A549 (cell line): ENCODE results near the gene POMT2. TPM values are rescaled to one million over a fixed set of nuclear protein-coding genes. Genes with fewer than 3 reads are reported as not detected.
"Not testable (repeated sequence)": the region's sequence is repeated elsewhere in the genome, so short reads cannot be mapped to it uniquely, and the experiment has no call there.

ENCODE experiments used
- ATAC-seq, 2 experiments: fragments of 200-7000 bp in 1 of 2; fragments of >200 bp in 1 of 2; cut with Nextera tagmentation in 1 of 2; cut with Tn5 transposase in 1 of 2; 3 replicates each; pipeline versions ENCODE4 v1.8.0 to v1.9.1; 2018 to 2020; ENCODE audit warnings: mild to moderate bottlenecking in 1 of 2, moderate library complexity in 1 of 2
- CTCF ChIA-PET: fragments of 300-600 bp; sonication (Branson Sonifier 250); formaldehyde crosslinking; extraction: SDS; loops from one replicate; lab custom pipeline; 2021; ENCODE audit warnings: antibody characterized with exemption, inconsistent platforms; lab: Yijun Ruan, JAX
- POLR2A ChIA-PET: fragments of 350-600 bp; formaldehyde crosslinking; extraction: SDS; loops from one replicate; lab custom pipeline; 2021; ENCODE audit warnings: antibody characterized with exemption, inconsistent platforms; lab: Yijun Ruan, JAX
- DNase-seq, 2 experiments: peaks; one replicate each; pipeline versions ENCODE4 v3.0.0 to v3.0.0-alpha.2; 2011 to 2016; ENCODE audit warnings: low read depth in 1 of 2, low spot score in 1 of 2
- FAIRE-seq: peaks from 2 replicates; lab custom pipeline; 2011; peaks lifted over from hg19 to GRCh38; lab: Jason Lieb, UNC
- H3K27ac ChIP-seq, 2 experiments: fragments of >200 bp; sonication (Bioruptor Twin); formaldehyde crosslinking; 3 replicates each; pipeline ENCODE4 v1.5.1; 2016 to 2017
- H3K4me1 ChIP-seq: fragments of >200 bp; sonication (Bioruptor Twin); formaldehyde crosslinking; 3 replicates; pipeline ENCODE4 v1.6.1; 2016
- H3K4me2 ChIP-seq: fragments of >200 bp; sonication (Bioruptor Twin); formaldehyde crosslinking; 3 replicates; pipeline ENCODE4 v1.6.1; 2016
- H3K4me3 ChIP-seq: fragments of >200 bp; sonication (Bioruptor Twin); formaldehyde crosslinking; 3 replicates; pipeline ENCODE4 v1.5.1; 2016
- H3K9me3 ChIP-seq: fragments of >200 bp; sonication (Bioruptor Twin); formaldehyde crosslinking; 3 replicates; pipeline ENCODE4 v1.6.1; 2016
- BHLHE40 ChIP-seq: IDR thresholded peaks from 2 replicates; pipeline ENCODE4 v1.6.1; 2012; ENCODE audit warnings: low read depth, low read length, inconsistent platforms
- CBX8 ChIP-seq: fragments of 200-600 bp; sonication (generic); IDR thresholded peaks from 2 replicates; pipeline ENCODE4 v1.6.1; 2016
- EHMT2 ChIP-seq: fragments of 200-600 bp; sonication (generic); IDR thresholded peaks from 2 replicates; pipeline ENCODE4 v1.6.1; 2016; ENCODE audit warnings: antibody characterized with exemption, low read depth, mild to moderate bottlenecking, moderate library complexity
- EP300 ChIP-seq, 2 experiments: fragments of >200 bp; sonication (Bioruptor Twin); formaldehyde crosslinking; IDR thresholded peaks; 2 replicates in 1 of 2; 3 replicates in 1 of 2; pipeline ENCODE4 v1.6.1; 2016 to 2017
- ESRRA ChIP-seq: fragments of 150-350 bp; IDR thresholded peaks from 2 replicates; pipeline ENCODE4 v1.6.1; 2014; ENCODE audit warnings: mild to moderate bottlenecking, low read length, borderline replicate concordance
- HOXB5 ChIP-seq: fragments of 250-450 bp; sonication (Bioruptor Pico); IDR thresholded peaks from 2 replicates; pipeline ENCODE4 v1.5.0; 2020; ENCODE audit warnings: mild to moderate bottlenecking, moderate library complexity
- MYC ChIP-seq: IDR thresholded peaks from 2 replicates; pipeline ENCODE4 v1.6.1; 2012; ENCODE audit warnings: mild to moderate bottlenecking, inconsistent platforms, low read length, improper control_type of control experiment, borderline replicate concordance
- PHF8 ChIP-seq: fragments of 200-600 bp; sonication (generic); IDR thresholded peaks from 2 replicates; pipeline ENCODE4 v1.6.1; 2016; ENCODE audit warnings: low read depth, mild to moderate bottlenecking, antibody characterized with exemption, moderate library complexity, borderline replicate concordance
- RARB ChIP-seq: fragments of 250-450 bp; sonication (Bioruptor Pico); IDR thresholded peaks from 2 replicates; pipeline ENCODE4 v1.8.0; 2021; ENCODE audit warnings: mild to moderate bottlenecking, moderate library complexity
- RCOR1 ChIP-seq: fragments of 150-350 bp; IDR thresholded peaks from 2 replicates; pipeline ENCODE4 v1.6.1; 2014; ENCODE audit warnings: antibody characterized with exemption, low read length, low read depth
- SMC3 ChIP-seq: fragments of >200 bp; sonication (Bioruptor Twin); formaldehyde crosslinking; IDR thresholded peaks from 3 replicates; pipeline ENCODE4 v1.6.1; 2018; ENCODE audit warnings: inconsistent platforms
- TP53 ChIP-seq: fragments of 250-450 bp; sonication (Bioruptor Pico); IDR thresholded peaks from 2 replicates; pipeline ENCODE4 v1.5.0; 2021; ENCODE audit warnings: mild to moderate bottlenecking, moderate library complexity
- ZC3H11A ChIP-seq: fragments of 450-650 bp; IDR thresholded peaks from 2 replicates; pipeline ENCODE4 v1.6.1; 2014; ENCODE audit warnings: antibody characterized with exemption, mild to moderate bottlenecking
- ZNF302 ChIP-seq: fragments of 250-450 bp; sonication (Bioruptor Pico); IDR thresholded peaks from 2 replicates; pipeline ENCODE4 v1.9.0; 2021; ENCODE audit warnings: inconsistent platforms, mild to moderate bottlenecking, moderate library complexity
- WGBS: methylation state at CpG from one replicate; pipeline ENCODE4 v1.1.6; 2017; ENCODE audit errors: missing lambda C conversion rate; 5-methylcytosine and 5-hydroxymethylcytosine counted together
- polyA plus RNA-seq, 4 experiments: library from polyadenylated mRNA; depleted of rRNA in 3 of 4; stranded (reverse); fragments of >200 nt; fragmentation: RNase III in 1 of 4; extraction: RNeasy Plus Mini Kit Qiagen cat#74134 plus additional on column Dnase treatment in 1 of 4; gene quantifications; 2 replicates in 3 of 4; 3 replicates in 1 of 4; pipeline ENCODE4 v1.2.3, GENCODE V29; 2011 to 2017
- TF ChIP-seq, protein P1 (sequence below): IDR thresholded peaks from 2 replicates; pipeline ENCODE4 v1.6.1; 2012
- TF ChIP-seq, protein P2 (sequence below): fragments of 150-350 bp; IDR thresholded peaks from 2 replicates; pipeline ENCODE4 v1.6.1; 2014; ENCODE audit warnings: low read depth, mild to moderate bottlenecking, low read length
- TF ChIP-seq, protein P3 (sequence below): fragments of >200 bp; sonication (Bioruptor Twin); formaldehyde crosslinking; IDR thresholded peaks from 2 replicates; pipeline ENCODE4 v1.6.1; 2016
- TF ChIP-seq, protein P4 (sequence below): fragments of >200 bp; sonication (Bioruptor Twin); formaldehyde crosslinking; IDR thresholded peaks from 3 replicates; pipeline ENCODE4 v1.6.1; 2016

Gene POMT2
- polyA plus RNA-seq, 2 of the 4 experiments (the other 2 are of a cell fraction), result 27.1 to 38.7 TPM

DNA sequence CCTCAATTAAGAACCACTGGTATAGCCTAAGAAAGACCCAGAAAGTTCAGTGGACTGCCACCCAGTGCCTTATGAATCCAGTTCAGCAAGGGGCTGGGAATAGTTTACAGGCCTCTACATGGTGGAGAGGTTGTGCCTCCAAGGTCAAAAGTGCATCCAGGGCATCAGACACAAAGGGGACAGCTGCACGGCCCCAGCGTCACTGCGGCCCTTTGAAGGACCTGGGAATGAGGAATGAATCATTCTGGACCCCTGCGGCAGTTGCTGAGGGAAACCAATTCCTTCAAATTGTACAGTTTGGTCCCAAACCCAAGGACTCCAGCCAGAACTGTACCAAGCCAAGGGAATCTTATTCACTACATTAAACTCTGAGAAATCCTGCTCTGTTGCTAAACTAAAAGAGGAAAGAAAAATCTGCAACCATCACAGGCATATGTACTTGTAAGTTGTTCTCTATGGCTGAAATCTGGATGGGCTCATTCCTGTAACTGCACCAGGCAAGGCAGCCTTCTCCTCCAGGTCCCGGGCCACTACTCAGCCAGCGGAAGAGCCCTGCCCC is 38.8 kb downstream of the POMT2 start:
- no peak for DNase-seq
- Histone ChIP-seq H3K27ac (no peak overlapping the region), H3K4me2 (no peak overlapping the region)
- POLR2A ChIA-PET, result no interaction called here
- CTCF ChIA-PET, result interaction anchor here (0.6 to 3.0 kb wide), 3 partner anchors 19 to 135 kb away, joined by 3 to 13 read pairs (median 11); no protein-coding TSS in a partner anchor
- TF ChIP-seq, protein P1, sequence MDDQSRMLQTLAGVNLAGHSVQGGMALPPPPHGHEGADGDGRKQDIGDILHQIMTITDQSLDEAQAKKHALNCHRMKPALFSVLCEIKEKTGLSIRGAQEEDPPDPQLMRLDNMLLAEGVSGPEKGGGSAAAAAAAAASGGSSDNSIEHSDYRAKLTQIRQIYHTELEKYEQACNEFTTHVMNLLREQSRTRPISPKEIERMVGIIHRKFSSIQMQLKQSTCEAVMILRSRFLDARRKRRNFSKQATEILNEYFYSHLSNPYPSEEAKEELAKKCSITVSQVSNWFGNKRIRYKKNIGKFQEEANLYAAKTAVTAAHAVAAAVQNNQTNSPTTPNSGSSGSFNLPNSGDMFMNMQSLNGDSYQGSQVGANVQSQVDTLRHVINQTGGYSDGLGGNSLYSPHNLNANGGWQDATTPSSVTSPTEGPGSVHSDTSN, result no peak
- no peak for TF ChIP-seq SMC3
- TF ChIP-seq EHMT2, result no peak
- TF ChIP-seq ESRRA, result no peak
- TF ChIP-seq, protein P2, sequence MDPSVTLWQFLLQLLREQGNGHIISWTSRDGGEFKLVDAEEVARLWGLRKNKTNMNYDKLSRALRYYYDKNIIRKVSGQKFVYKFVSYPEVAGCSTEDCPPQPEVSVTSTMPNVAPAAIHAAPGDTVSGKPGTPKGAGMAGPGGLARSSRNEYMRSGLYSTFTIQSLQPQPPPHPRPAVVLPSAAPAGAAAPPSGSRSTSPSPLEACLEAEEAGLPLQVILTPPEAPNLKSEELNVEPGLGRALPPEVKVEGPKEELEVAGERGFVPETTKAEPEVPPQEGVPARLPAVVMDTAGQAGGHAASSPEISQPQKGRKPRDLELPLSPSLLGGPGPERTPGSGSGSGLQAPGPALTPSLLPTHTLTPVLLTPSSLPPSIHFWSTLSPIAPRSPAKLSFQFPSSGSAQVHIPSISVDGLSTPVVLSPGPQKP, result no peak
- TF ChIP-seq, all 56 proteins: peak for 0
- H3K9me3 ChIP-seq, result no peaks in the 10 kb centered on the region
- no peak for ATAC-seq
- no peaks in the 10 kb centered on the region for H3K4me1 ChIP-seq
- H3K4me3 ChIP-seq, result no peak overlapping the region
- no peak for FAIRE-seq
- 93% methylated on average over 6 of the region's 6 CpGs for WGBS

DNA sequence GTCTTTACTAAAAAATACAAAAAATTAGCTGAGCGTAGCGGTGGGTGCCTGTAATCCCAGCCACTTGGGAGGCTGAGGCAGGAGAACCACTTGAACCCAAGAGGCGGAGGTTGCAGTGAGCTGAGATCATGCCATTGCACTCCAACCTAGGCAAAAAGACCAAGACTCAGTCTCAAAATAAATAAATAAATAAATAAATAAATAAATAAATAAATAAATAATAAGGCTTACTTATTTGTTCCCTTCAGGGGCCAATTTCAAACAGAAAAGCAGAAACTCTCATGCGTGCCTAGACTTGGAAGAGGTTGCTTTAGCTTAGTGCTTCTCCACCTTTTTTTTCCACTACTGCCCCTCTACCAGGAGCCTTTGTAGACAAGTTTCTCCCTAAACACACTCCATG is 39.8 kb downstream of the POMT2 start:
- FAIRE-seq, H3K4me3 ChIP-seq, H3K27ac ChIP-seq, POLR2A ChIA-PET, H3K9me3 ChIP-seq, H3K4me1 ChIP-seq, DNase-seq, H3K4me2 ChIP-seq, ATAC-seq: not testable (repeated sequence)
- CTCF ChIA-PET, result interaction anchor here (1.1 to 2.7 kb wide), 3 partner anchors 23 to 45 kb away, joined by 3 to 7 read pairs (median 5); no protein-coding TSS in a partner anchor
- WGBS, result 97% methylated on average over 4 of the region's 4 CpGs
- peak; percentile 69 for TF ChIP-seq ZC3H11A

DNA sequence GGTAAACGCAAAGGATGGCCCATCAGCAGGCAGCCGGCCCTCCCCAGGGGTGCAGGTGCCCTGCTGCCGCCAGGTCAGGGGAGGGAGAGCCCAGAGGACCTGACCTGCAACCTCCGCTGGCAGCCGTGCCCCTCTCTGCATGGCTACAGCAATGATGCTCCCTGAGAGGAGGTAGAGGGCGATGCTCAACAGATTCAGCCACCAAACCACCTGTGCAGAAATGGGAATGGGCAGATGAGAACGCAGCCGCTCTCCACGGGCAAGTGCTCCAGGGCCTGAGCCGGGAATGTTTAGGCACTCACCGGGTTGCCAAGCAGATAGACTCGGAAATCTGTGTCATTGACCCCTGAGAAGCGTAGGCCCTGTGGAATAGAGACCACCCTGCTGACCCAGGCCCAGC is 41.0 kb downstream of the POMT2 start:
- WGBS, result 89% methylated on average over 11 of the region's 13 CpGs
- Histone ChIP-seq H3K4me3 (no peak overlapping the region), H3K9me3 (no peaks in the 10 kb centered on the region), H3K27ac (no peak overlapping the region), H3K4me1 (no peaks in the 10 kb centered on the region), H3K4me2 (no peak overlapping the region)
- ChIA-PET POLR2A (no interaction called here), CTCF (interaction anchor here (1.4 to 2.7 kb wide), 3 partner anchors 21 to 128 kb away, joined by 4 to 7 read pairs (median 5); no protein-coding TSS in a partner anchor)
- TF ChIP-seq CBX8 (no peak), RCOR1 (no peak), HOXB5 (CRISPR knock-in tag) (no peak), ZNF302 (CRISPR knock-in tag) (no peak), TP53 (CRISPR knock-in tag) (no peak), MYC (no peak), EP300 (IDR thresholded peaks at IDR 0.05) (no peak), BHLHE40 (no peak), PHF8 (no peak), ESRRA (no peak), RARB (CRISPR knock-in tag) (no peak)
- TF ChIP-seq, protein P3, sequence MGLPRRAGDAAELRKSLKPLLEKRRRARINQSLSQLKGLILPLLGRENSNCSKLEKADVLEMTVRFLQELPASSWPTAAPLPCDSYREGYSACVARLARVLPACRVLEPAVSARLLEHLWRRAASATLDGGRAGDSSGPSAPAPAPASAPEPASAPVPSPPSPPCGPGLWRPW, result no peak
- TF ChIP-seq, protein P4, sequence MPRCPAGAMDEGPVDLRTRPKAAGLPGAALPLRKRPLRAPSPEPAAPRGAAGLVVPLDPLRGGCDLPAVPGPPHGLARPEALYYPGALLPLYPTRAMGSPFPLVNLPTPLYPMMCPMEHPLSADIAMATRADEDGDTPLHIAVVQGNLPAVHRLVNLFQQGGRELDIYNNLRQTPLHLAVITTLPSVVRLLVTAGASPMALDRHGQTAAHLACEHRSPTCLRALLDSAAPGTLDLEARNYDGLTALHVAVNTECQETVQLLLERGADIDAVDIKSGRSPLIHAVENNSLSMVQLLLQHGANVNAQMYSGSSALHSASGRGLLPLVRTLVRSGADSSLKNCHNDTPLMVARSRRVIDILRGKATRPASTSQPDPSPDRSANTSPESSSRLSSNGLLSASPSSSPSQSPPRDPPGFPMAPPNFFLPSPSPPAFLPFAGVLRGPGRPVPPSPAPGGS, result no peak
- ATAC-seq (no peak), FAIRE-seq (no peak), DNase-seq (no peak)
